Stomach (tissue), 9 donors: ENCODE measurements around the gene ACER1. TPM values are rescaled to one million over a fixed set of nuclear protein-coding genes. Genes with fewer than 3 reads are reported as not detected.

Experiments used
- DNase-seq, 2 donors: peaks; one replicate each; pipeline versions ENCODE4 v3.0.0 to v3.0.0-alpha.2; 2013 to 2019
- H3K27ac ChIP-seq, 5 donors: fragments of 200-600 bp in 4 of 5; sonication (generic) in 4 of 5; one replicate each; pipeline ENCODE4 v1.5.1; 2013 to 2019; ENCODE audit warnings: mild to moderate bottlenecking in 1 of 5, moderate library complexity in 1 of 5
- H3K27me3 ChIP-seq, 3 donors: fragments of 200-600 bp; sonication (generic); one replicate each; pipeline ENCODE4 v1.5.1; 2017 to 2019; ENCODE audit warnings: mixed run types in 1 of 3
- H3K36me3 ChIP-seq, 4 donors: fragments of 200-600 bp; sonication (generic); 1 replicate in 3 of 4; 2 replicates in 1 of 4; pipeline ENCODE4 v1.5.1; 2016 to 2019
- H3K4me1 ChIP-seq, 4 donors: fragments of 200-600 bp; sonication (generic); one replicate each; pipeline ENCODE4 v1.5.1; 2016 to 2019
- H3K4me3 ChIP-seq, 4 donors: fragments of 200-600 bp; sonication (generic) in 3 of 4; one replicate each; pipeline ENCODE4 v1.5.1; 2016 to 2019; ENCODE audit warnings: mild to moderate bottlenecking in 1 of 4
- H3K9me3 ChIP-seq, 4 donors: fragments of 200-600 bp; sonication (generic); one replicate each; pipeline ENCODE4 v1.5.1; 2016 to 2019
- CTCF ChIP-seq, 7 experiments: fragments of 450-650 bp in 4 of 7; fragments of 200-600 bp in 3 of 7; sonication (generic) in 3 of 7; IDR thresholded peaks; one replicate each; pipeline ENCODE4 v1.5.1; 2016 to 2019; ENCODE audit warnings: antibody characterized with exemption in 7 of 7, control low read depth in 2 of 7, mild to moderate bottlenecking in 1 of 7
- EP300 ChIP-seq: sonication (generic); formaldehyde crosslinking; IDR thresholded peaks from one replicate; pipeline ENCODE4 v1.6.1; 2017; ENCODE audit warnings: antibody characterized with exemption
- POLR2A ChIP-seq, 4 donors: fragments of 450-650 bp; IDR thresholded peaks; one replicate each; pipeline ENCODE4 v1.6.1; 2016; ENCODE audit warnings: antibody characterized with exemption in 4 of 4, control low read depth in 2 of 4, mild to moderate bottlenecking in 1 of 4, moderate library complexity in 1 of 4
- POLR2AphosphoS5 ChIP-seq, 3 donors: sonication (generic); formaldehyde crosslinking; IDR thresholded peaks; one replicate each; pipeline ENCODE4 v1.6.1; 2016; ENCODE audit warnings: antibody characterized with exemption in 3 of 3
- WGBS, 5 donors: extraction: QIAGEN DNeasy Blood & Tissue Kit in 3 of 5; methylation state at CpG; one replicate each; pipeline versions ENCODE4 v1.1.5 to v1.1.7; 2013 to 2018; 5-methylcytosine and 5-hydroxymethylcytosine counted together
- intact Hi-C: fragments of 100-400 bp; cut with DNase I; formaldehyde crosslinking; loops from one replicate; pipeline ENCODE4 v1.15.1; 2023; ENCODE audit warnings: low total_unique reads
- polyA plus RNA-seq, 3 donors: library from polyadenylated mRNA; stranded (reverse); fragments of 200-250 nt; gene quantifications; one replicate each; pipeline ENCODE4 v1.2.3, GENCODE V29; 2013
- total RNA-seq, 5 donors: library from RNA; depleted of rRNA; stranded (reverse); fragments of >200 nt; gene quantifications; one replicate each; pipeline versions ENCODE4 v1.1.0 to v1.2.3, GENCODE V29; 2014 to 2016
- donor health status: healthy with polysubstance abuse.
- donor health status: Bipolar disorder and iron deficiency.
- donor health status: healthy.

Gene ACER1
- total and polyA plus RNA-seq, 8 donors: 0.08 to 3.5 TPM; not detected in 6

- no peak overlapping the region for H3K4me3 ChIP-seq
- WGBS, 5 donors: 80 to 84% (median 82%) methylated on average over 6 of the region's 6 CpGs
- intact Hi-C loops: no loop called here
- no peak for DNase-seq
- H3K27ac ChIP-seq: no peak overlapping the region
- H3K4me1 ChIP-seq: no peaks in the 10 kb centered on the region
- H3K36me3 ChIP-seq: no peaks in the 10 kb centered on the region
- no peaks in the 10 kb centered on the region for H3K9me3 ChIP-seq
- TF ChIP-seq CTCF (IDR thresholded peaks at IDR 0.05) (no peak), POLR2AphosphoS5 (IDR thresholded peaks at IDR 0.05) (no peak), EP300 (no peak), POLR2A (IDR thresholded peaks at IDR 0.05) (no peak)
- no peaks in the 10 kb centered on the region for H3K27me3 ChIP-seq
Measured at GRCh38 chr19:6334490-6335285, 1.3 kb upstream of the ACER1 start.

- DNase-seq: no peak
- Histone ChIP-seq H3K36me3 (no peaks in the 10 kb centered on the region), H3K27ac (no peak overlapping the region), H3K4me3 (no peak overlapping the region), H3K9me3 (no peaks in the 10 kb centered on the region), H3K4me1 (no peaks in the 10 kb centered on the region), H3K27me3 (peaks cover 0 to 5% (median 0%) of the 10 kb centered on the region in 3 donors)
- 80 to 94% (median 82%) methylated on average over 5 of the region's 5 CpGs for WGBS, 5 donors
- intact Hi-C loops: loop anchor here (10.0 kb wide), 1 partner anchor 462 kb away; no protein-coding TSS in a partner anchor
- TF ChIP-seq POLR2AphosphoS5 (IDR thresholded peaks at IDR 0.05) (no peak), POLR2A (IDR thresholded peaks at IDR 0.05) (no peak)
Measured at GRCh38 chr19:6326815-6327214, 6.6 kb downstream of the ACER1 start.

- no peak overlapping the region for H3K4me3 ChIP-seq
- H3K27me3 ChIP-seq: peaks cover 0 to 17% (median 0%) of the 10 kb centered on the region in 3 donors
- 74 to 87% (median 78%) methylated on average over 3 to 4 of the region's 4 CpGs for WGBS, 5 donors
- no peak for DNase-seq
- H3K4me1 ChIP-seq: no peaks in the 10 kb centered on the region
- H3K36me3 ChIP-seq: no peaks in the 10 kb centered on the region
- no peak overlapping the region for H3K27ac ChIP-seq
- H3K9me3 ChIP-seq: no peaks in the 10 kb centered on the region
- intact Hi-C loops: loop anchor here (10.0 kb wide), 1 partner anchor 461 kb away; no protein-coding TSS in a partner anchor
- TF ChIP-seq POLR2AphosphoS5 (IDR thresholded peaks at IDR 0.05): no peak
- TF ChIP-seq CTCF (IDR thresholded peaks at IDR 0.05): no peak
- TF ChIP-seq EP300: no peak
- TF ChIP-seq POLR2A (IDR thresholded peaks at IDR 0.05): no peak
Measured at GRCh38 chr19:6325614-6326013, 7.8 kb downstream of the ACER1 start.

GRCh38 chr19:6324757-6325156, 8.7 kb downstream of the ACER1 start:
- TF ChIP-seq EP300: no peak
- no peak for TF ChIP-seq POLR2A (IDR thresholded peaks at IDR 0.05)
- TF ChIP-seq CTCF (IDR thresholded peaks at IDR 0.05): no peak
- no peak for TF ChIP-seq POLR2AphosphoS5 (IDR thresholded peaks at IDR 0.05)
- 59 to 77% (median 66%) methylated on average over 4 of the region's 4 CpGs for WGBS, 5 donors
- intact Hi-C loops: loop anchor here (10.0 kb wide), 1 partner anchor 460 kb away; no protein-coding TSS in a partner anchor

GRCh38 chr19:6322284-6322683, 11.1 kb downstream of the ACER1 start:
- intact Hi-C loops: loop anchor here (10.0 kb wide), 1 partner anchor 457 kb away; no protein-coding TSS in a partner anchor
- WGBS, 5 donors: 42 to 62% (median 56%) methylated on average over 3 of the region's 3 CpGs
- DNase-seq: no peak

More at GRCh38 chr19:6324757-6325156, 8.7 kb downstream of the ACER1 start:
- H3K4me1 ChIP-seq: no peaks in the 10 kb centered on the region
- peaks cover 0 to 24% (median 0%) of the 10 kb centered on the region in 3 donors for H3K27me3 ChIP-seq
- no peaks in the 10 kb centered on the region for H3K36me3 ChIP-seq
- H3K4me3 ChIP-seq: no peak overlapping the region
- DNase-seq: no peak
- H3K9me3 ChIP-seq: no peaks in the 10 kb centered on the region
- H3K27ac ChIP-seq: no peak overlapping the region

More at GRCh38 chr19:6322284-6322683, 11.1 kb downstream of the ACER1 start:
- Histone ChIP-seq H3K27ac (no peak overlapping the region), H3K9me3 (no peaks in the 10 kb centered on the region), H3K4me3 (no peak overlapping the region), H3K4me1 (no peaks in the 10 kb centered on the region), H3K36me3 (no peaks in the 10 kb centered on the region), H3K27me3 (peaks cover 0 to 24% (median 0%) of the 10 kb centered on the region in 3 donors)
- no peak for TF ChIP-seq CTCF (IDR thresholded peaks at IDR 0.05)
- TF ChIP-seq POLR2AphosphoS5 (IDR thresholded peaks at IDR 0.05): no peak
- TF ChIP-seq EP300: no peak
- TF ChIP-seq POLR2A (IDR thresholded peaks at IDR 0.05): no peak
